Body of pancreas (tissue), 4 donors: ENCODE data around the gene DEFB123. TPM values are rescaled to one million over a fixed set of nuclear protein-coding genes. Genes with fewer than 3 reads are reported as not detected.
A peak's percentile ranks its signal among the peaks of the same experiment; 100 is the strongest.

Experiments used
- ATAC-seq: fragments of 150-250 bp; one replicate; pipeline ENCODE4 v1.9.1; 2016
- DNase-seq, 4 donors: peaks; one replicate each; pipeline ENCODE4 v3.0.0-alpha.2; 2019
- H3K27ac ChIP-seq, 4 donors: fragments of 200-600 bp; sonication (generic); 1 replicate in 3 of 4; 2 replicates in 1 of 4; pipeline versions ENCODE4 v1.5.1 to v1.6.1; 2016 to 2019; ENCODE audit warnings: mild to moderate bottlenecking in 1 of 4, mixed read lengths in 1 of 4, moderate library complexity in 1 of 4
- H3K27me3 ChIP-seq, 2 donors: fragments of 200-600 bp; sonication (generic); one replicate each; pipeline ENCODE4 v1.6.0; 2016; ENCODE audit warnings: mild to moderate bottlenecking in 1 of 2
- H3K36me3 ChIP-seq, 2 donors: fragments of 200-600 bp; sonication (generic); replicated peaks in 1 of 2; 2 replicates each; pipeline ENCODE4 v1.5.1; 2016; ENCODE audit warnings: low read depth in 2 of 2; ENCODE audit not compliant: insufficient read depth in 1 of 2
- H3K4me1 ChIP-seq: fragments of 200-600 bp; sonication (generic); one replicate; pipeline ENCODE4 v1.6.0; 2016
- H3K4me3 ChIP-seq, 2 donors: fragments of 200-600 bp; sonication (generic); 1 replicate in 1 of 2; 2 replicates in 1 of 2; pipeline ENCODE4 v1.5.1; 2016 to 2019
- H3K9me3 ChIP-seq, 3 donors: fragments of 200-600 bp; sonication (generic); 1 replicate in 2 of 3; 2 replicates in 1 of 3; pipeline ENCODE4 v1.5.1; 2016
- CTCF ChIP-seq, 7 experiments: fragments of 450-650 bp in 4 of 7; fragments of 200-600 bp in 3 of 7; sonication (generic) in 3 of 7; IDR thresholded peaks; one replicate each; pipeline ENCODE4 v1.5.1; 2016 to 2019; ENCODE audit warnings: antibody characterized with exemption in 7 of 7
- POLR2A ChIP-seq, 3 donors: fragments of 450-650 bp; IDR thresholded peaks; one replicate each; pipeline ENCODE4 v1.6.1; 2016; ENCODE audit warnings: antibody characterized with exemption in 3 of 3, mild to moderate bottlenecking in 2 of 3
- WGBS, 2 donors: methylation state at CpG; one replicate each; pipeline ENCODE4 v1.1.5; 2017; 5-methylcytosine and 5-hydroxymethylcytosine counted together
- intact Hi-C: fragments of 100-400 bp; cut with DNase I; formaldehyde crosslinking; loops from one replicate; pipeline ENCODE4 v1.15.1; 2023
- total RNA-seq, 2 donors: library from RNA; depleted of rRNA; stranded (reverse); fragments of >200 nt; gene quantifications; one replicate each; pipeline ENCODE4 v1.1.0, GENCODE V29; 2016

Gene DEFB123
- total RNA-seq, 2 donors from 2014 or later: not detected

- WGBS, 2 donors: 86 to 90% methylated on average over 3 of the region's 3 CpGs
- DNase-seq (no peak), ATAC-seq (no peak)
- Histone ChIP-seq H3K9me3 (no peaks in the 10 kb centered on the region), H3K36me3 (no peaks in the 10 kb centered on the region), H3K27me3 (no peaks in the 10 kb centered on the region), H3K4me1 (peaks cover 4% of the 10 kb centered on the region), H3K27ac (no peak overlapping the region), H3K4me3 (no peak overlapping the region)
- intact Hi-C loops: no loop called here
- TF ChIP-seq POLR2A (IDR thresholded peaks at IDR 0.05): no peak
- TF ChIP-seq CTCF (IDR thresholded peaks at IDR 0.05): no peak
These were observed 50.3 kb downstream of the DEFB123 start for GRCh38 chr20:31490752-31491151.

- intact Hi-C loops: no loop called here
- WGBS, 2 donors: 37 to 50% methylated on average over 2 of the region's 2 CpGs
- peak in 1 of 4 donors; percentile 33 for DNase-seq
- no peak for ATAC-seq
- Histone ChIP-seq H3K36me3 (no peaks in the 10 kb centered on the region), H3K27ac (no peak overlapping the region), H3K4me3 (no peak overlapping the region), H3K4me1 (peaks cover 10% of the 10 kb centered on the region), H3K9me3 (no peaks in the 10 kb centered on the region), H3K27me3 (no peaks in the 10 kb centered on the region)
- TF ChIP-seq POLR2A (IDR thresholded peaks at IDR 0.05) (no peak), CTCF (IDR thresholded peaks at IDR 0.05) (peak in 3 of 7 experiments; percentile 23 to 26 (median 23))
These were observed 53.7 kb downstream of the DEFB123 start for GRCh38 chr20:31494131-31494530.

- WGBS, 2 donors: 35 to 44% methylated on average over 13 to 15 of the region's 15 CpGs
- intact Hi-C loops: no loop called here
- Histone ChIP-seq H3K27ac (no peak overlapping the region), H3K4me1 (peaks cover 10% of the 10 kb centered on the region), H3K4me3 (no peak overlapping the region), H3K9me3 (no peaks in the 10 kb centered on the region), H3K36me3 (no peaks in the 10 kb centered on the region), H3K27me3 (no peaks in the 10 kb centered on the region)
- peak; percentile 35 for ATAC-seq
- peak; percentile 23 to 47 (median 28) for DNase-seq
- TF ChIP-seq POLR2A (IDR thresholded peaks at IDR 0.05): no peak
- TF ChIP-seq CTCF (IDR thresholded peaks at IDR 0.05): no peak
These were observed 56.4 kb downstream of the DEFB123 start for GRCh38 chr20:31496761-31497295.

GRCh38 chr20:31497838-31498540 lies 57.6 kb downstream of the DEFB123 start:
- no peak overlapping the region for H3K27ac ChIP-seq
- ATAC-seq (no peak), DNase-seq (peak in 1 of 4 donors; percentile 13)
- 26 to 31% methylated on average over 6 of the region's 6 CpGs for WGBS, 2 donors
- intact Hi-C loops: no loop called here
- H3K27me3 ChIP-seq: no peaks in the 10 kb centered on the region
- TF ChIP-seq CTCF (IDR thresholded peaks at IDR 0.05): no peak
- TF ChIP-seq POLR2A (IDR thresholded peaks at IDR 0.05): no peak
- H3K4me1 ChIP-seq: peaks cover 10% of the 10 kb centered on the region
- no peaks in the 10 kb centered on the region for H3K36me3 ChIP-seq
- no peak overlapping the region for H3K4me3 ChIP-seq
- H3K9me3 ChIP-seq: no peaks in the 10 kb centered on the region

Other genes starting within 250 kb of the DEFB123 start
- gene DEFB115, start 183.0 kb upstream of the DEFB123 start, total RNA-seq: not detected
- not detected for gene DEFB116, start 132.0 kb upstream of the DEFB123 start, total RNA-seq
- gene DEFB118, start 72.0 kb upstream of the DEFB123 start, total RNA-seq: not detected
- not detected for gene DEFB119, start 50.0 kb upstream of the DEFB123 start, total RNA-seq
- gene DEFB121, start 34.4 kb upstream of the DEFB123 start, total RNA-seq: not detected
- not detected for gene DEFB124, start 34.5 kb downstream of the DEFB123 start, total RNA-seq
- gene REM1, start 34.7 kb downstream of the DEFB123 start, total RNA-seq: 1 to 10 TPM in 1 of 2 donors, under 1 TPM in 1; 0.66 to 1.0 TPM
- 10 to 100 TPM; 73.2 to 79.4 TPM for gene HM13, start 73.8 kb downstream of the DEFB123 start, total RNA-seq
- gene ID1, start 164.7 kb downstream of the DEFB123 start, total RNA-seq: 100 to 1,000 TPM; 169 to 245 TPM
- gene COX4I2, start 197.3 kb downstream of the DEFB123 start, total RNA-seq: not detected